ENCODE measurements around the gene MPP2.
"Not testable (repeated sequence)": the region's sequence is repeated elsewhere in the genome, so short reads cannot be mapped to it uniquely, and the experiment has no call there.

The MPP2 gene

DNA sequence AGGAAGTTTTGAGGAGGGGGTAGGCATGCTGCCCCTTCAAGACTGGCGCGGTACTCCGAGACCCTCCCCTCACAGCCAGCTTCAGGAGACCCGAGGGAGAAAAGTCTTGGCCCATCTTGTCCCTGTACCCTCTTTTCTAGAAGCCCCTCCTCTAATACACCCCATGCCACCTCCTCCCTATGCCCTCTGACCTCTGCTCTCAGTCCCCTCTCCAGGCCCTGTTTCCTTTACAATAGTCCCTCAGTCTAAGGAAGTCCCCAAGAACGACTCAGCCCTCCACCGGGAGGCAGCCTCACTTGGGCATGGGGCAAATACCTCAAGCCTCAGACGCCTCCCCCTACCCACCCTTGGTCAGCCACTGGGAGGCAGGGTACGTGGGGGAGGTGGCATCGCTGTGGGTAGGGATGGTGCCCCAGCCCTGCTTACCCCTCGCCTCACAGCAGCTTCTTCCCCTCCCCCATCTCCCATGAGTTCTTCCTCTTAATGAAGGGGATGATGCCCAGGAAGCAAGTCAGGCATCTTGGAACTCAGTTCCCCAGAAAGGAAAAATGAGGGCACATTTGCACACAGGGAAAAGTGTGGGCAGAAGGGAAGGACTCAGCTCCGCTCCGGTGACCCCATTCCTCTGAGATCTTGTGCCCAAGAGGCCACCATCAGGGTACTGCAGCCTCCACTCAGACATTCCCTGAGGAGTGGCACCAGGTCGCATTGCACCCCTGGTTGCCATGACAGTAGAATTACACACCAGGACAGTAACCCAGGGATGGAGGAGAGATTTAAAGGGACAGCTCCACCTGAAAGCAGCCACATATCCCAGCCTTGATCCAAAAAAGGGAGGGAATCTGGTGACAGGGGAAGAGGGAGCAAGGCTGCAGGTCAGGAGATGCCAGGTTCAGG is 6.2 kb downstream of the MPP2 start:
- no peak for DNase-seq

DNA sequence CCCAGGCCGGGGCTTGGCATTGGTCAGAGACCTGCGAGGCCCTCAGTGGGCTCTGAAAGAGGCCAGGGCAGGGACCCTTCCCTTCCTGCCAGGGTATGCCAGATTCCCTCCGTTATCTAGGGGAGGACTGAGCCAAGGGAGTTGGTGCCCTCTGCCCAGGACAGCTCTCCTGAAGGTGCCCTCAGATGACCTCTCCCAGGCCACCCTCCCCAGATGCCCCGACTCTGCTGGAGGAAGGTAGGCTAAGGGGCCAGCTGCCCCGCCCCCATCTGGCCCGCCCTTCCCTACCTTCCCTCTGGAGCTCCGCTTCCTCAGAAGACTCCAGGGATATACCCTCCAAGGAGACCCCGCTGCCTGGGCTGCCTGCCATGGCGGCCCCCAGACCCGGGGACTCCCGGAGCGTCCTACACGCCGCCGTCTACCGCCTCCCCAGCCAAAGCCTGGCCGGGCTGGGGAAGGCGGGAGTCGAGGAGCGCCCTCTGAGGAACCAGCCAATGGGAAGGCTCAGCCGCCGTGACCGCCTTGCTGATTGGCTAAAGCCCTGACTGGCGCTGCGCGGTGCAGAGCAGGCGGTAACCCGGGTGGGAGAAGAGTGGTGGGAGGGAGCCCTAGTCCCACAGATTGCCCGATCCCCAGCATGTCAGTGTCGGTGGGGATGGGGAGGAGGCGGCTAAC is 7.0 kb downstream of the MPP2 start:
- peak; percentile 85 for DNase-seq

DNA sequence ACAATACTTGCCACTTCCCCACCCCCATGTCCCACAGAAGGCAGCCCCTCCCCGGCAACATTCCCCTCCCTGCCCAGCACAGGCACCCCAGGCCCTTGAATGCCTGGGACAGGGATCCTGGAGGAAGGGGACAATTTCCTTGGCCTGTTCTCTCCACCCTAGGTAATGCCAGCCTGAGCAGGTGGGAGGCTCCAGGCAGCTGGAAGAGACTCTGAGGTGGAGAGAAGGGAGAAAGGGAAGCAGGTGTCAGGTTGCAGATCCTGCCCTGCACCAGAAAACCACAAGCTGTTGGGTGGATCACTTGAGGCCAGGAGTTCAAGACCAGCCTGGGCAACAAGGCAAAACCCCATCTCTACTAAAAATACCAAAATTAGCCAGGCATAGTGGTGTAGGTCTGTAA is 8.9 kb downstream of the MPP2 start:
- no peak for DNase-seq

DNA sequence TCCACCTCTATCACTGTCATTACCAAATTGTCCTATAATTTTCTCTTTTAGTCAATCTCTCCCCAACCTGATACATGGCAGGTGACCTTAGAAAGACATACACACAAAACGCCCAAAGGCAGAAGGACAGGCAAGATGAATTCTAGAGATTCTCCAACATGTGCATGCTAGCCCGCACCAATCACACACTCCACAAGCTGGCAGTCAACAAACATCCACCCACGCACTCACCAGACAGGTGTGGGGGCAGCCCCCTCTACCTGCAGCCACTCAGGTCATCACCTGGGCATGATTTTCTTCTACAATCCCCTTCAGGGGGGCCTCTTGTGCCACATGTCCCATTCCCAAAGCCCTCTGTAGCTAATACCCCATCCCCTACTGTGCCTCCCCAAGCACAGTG is 9.5 kb downstream of the MPP2 start:
- no peak for DNase-seq

DNA sequence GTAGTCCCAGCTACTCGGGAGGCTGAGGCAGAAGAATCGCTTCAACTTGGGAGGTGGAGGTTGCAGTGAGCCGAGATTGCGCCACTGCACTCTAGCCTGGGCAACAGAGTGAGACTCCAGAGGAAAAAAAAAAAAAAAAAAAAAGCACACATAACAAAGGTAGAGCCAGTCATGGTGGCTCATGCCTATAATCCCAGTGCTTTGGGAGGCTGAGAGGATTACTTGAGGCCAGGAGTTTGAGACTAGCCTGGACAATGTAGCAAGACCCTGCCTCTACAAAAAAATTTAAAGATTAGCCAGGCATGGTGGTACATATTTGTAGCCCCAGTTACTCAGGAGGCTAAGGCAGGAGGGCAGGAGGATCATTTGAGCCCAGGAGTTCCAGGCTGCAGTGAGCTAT is 12.8 kb downstream of the MPP2 start:
- DNase-seq: not testable (repeated sequence)

DNA sequence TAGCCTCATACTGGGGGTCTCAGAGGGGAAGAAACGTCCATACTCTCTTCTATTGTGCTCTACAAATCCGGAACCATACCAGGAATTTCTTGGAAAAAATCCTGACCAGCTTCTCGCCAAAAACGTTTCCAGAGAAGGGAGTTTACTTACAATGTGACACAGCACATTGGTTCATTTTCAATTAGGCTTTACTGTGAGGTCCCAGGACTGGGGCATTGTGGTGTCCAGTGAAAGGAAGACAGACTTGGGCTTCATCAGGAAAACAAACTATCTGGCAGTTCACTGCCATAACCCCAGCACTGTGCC is 14.7 kb downstream of the MPP2 start:
- DNase-seq: no peak

DNA sequence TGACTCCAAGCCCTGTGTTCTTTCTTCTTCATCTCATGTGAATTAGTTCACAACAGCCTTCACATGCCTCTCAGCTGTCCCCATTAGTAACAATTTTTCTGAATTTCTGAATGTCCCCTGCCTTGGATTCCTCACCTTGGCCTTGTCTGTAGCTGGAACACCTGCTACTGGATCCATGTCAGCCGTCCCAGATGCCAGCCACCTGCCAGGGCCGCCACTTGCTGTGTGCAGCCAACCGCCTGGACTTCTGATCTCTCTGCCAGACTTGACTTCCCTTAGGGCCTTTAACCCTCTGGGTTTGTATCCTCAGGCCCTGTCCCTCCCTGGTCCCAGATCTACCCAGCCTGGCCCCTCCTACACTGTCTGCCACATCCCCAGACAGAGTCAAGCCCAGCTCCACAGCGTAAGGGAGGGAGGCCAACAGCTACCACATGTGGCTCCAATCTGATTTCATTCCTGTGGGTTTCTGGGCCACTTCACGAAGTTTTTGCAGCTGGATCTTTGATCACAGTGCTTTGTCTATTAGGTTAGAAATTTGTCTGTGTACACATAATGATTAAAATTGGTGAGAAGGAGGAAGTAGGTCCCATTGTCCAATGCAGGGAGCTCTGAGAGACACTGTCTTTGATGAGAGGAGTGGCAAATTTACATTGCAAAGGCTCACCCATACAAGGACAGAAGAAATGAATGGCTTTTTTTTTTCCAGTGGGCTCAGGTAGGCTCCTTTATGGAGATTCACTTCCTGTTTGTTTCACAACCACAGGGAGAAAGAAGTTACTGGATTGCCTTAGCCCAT is 15.3 kb downstream of the MPP2 start:
- no peak for DNase-seq

DNA sequence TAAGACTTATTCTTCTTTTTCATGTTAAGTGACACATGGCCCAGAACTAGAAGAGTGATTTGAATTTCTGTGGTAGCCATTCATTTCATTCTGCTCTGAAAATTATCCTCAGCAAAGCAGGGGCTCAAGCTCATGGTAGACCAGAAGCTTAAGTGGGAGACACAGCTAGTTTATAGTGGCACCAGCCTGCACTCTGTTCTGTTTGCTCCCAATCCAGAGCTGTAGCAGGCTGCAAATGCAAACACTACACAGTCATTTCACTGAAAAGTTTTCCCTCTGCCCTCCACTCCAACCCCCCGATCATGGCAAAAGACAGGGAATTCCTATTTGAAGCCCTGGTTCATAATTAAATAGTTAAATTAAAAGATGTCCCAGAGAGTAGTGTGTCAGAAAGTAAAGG is 17.1 kb downstream of the MPP2 start:
- DNase-seq: no peak

DNA sequence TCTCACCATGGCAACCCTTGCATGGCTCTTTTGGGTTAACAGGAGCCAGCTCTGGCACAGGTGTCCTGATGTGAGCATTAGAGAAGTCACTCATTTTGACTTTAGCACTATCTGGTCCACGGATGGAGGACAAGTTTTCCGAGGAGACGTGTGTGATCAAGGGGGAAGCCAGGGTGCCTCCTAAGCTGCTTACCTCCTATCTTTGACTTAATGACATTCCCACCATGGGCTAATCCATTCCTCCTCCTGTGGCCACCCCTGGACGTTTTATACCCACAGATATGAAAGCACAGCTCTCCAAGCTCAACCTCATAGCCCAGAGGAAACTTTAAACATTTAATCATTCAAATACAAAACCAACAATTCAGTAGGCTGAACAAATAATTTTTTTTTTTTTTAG is 18.8 kb downstream of the MPP2 start:
- no peak for DNase-seq

DNA sequence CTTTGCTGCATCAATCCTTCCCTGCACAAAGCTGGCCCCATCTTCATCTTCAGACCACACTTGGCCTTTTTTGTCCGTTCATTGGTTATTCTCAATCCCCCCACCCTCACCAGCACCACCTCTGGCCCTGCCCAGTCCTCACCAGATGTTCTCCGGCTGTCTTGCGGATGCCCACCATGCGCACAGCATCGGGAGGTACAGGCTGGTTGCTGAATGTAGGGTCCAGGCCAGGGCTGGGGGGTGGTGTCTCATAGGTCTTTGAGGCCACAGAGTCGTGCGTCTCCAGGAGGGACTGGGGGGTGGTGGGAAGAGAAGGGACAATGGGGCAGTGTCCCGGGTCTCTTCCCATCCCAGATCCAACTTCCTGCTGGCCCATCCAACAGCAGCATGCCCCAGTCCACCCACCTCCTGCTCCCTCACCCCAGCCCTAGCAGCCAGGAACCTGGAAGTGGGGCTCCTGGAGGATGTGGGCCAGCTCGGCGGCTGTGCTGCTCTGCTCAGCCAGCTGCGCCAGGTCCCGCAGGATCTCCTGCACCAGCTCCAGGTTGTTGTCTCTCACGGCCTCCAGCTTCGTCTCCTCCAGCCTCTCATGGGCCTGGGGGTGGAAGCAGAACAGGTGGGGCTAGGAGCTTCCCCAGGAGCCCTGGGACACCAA is 24.4 kb downstream of the MPP2 start:
- DNase-seq: no peak

DNA sequence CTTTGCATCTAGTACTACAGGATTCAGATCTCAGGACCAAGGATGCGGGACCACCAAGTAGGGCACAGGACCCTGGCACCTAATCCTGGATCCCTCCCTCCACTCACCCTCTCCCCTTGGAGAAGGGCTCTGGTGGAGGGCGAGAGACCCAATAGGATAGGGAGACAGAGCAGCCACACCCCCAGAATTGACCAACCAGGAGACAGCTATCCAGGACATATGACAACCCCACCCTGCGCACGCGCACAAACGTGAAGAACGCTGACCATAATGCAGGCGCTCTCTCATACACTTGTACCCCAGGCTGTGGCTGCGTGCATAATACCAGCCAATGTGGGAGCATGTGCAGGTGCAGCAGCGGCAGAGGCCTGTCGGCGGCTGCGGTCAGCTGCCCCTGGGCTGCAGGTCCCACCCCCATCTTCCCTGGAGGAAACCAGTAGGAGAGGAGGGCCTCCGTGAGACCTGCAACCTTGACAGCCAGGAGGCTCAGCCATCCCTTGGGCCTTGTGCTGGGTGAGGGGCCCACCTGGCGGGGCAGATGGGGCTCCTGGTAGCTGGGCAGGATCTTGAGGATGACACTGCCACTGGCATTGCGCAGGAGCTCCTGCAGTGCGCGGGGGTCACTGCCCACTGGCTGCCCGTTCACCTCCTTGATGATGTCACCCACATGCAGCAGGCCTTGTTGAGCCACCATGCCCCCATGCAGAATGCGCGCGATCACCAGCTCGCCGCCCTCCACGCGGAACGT is 25.4 kb downstream of the MPP2 start:
- no peak for DNase-seq

DNA sequence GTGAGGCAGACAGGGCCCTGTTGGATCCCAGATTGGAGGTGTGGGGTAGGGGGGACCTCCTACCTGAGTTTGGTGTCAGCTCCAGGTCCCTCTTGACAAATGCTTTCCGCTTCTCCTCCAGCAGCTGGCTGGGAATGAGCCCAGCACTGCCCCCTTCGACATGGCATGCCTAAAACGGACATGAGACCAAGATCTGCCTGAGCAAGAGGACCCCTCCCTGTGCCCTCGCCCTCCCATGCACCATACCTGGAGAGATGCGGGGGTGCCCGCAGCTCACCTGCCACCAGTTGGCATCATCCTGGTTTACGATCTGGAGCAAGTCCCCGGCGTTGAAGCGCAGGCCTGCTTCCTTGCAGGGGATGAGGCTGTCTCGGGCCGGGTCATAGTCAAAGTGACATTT is 26.2 kb downstream of the MPP2 start:
- no peak for DNase-seq

DNA sequence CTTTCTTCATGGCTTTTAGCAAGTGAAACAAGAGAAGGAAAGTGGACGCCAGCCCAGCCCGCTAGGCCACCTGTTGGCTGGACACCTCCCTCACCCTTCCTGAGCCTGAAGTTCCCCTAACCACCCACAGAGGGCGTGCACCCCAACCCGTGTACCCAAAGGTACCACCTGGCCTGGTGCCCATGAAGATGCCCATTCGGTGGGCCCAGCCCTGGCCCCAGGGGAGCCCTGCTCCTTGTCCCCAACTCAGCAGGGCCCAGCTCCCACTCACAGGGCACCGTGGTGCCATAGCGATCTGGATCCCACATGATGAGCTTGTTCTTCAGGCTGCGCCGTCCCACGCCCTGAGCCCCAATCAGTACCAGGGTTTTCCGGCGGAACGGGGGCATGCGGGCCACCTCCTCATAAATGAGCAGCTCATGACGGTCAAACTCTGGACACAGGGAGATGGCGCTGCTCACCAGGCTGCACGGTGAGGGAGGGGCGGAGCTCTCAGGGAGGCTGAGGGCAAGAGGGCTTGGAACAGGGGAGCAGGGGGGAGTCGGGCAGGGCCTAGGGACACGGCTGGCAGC is 26.8 kb downstream of the MPP2 start:
- DNase-seq: peak; percentile 52

DNA sequence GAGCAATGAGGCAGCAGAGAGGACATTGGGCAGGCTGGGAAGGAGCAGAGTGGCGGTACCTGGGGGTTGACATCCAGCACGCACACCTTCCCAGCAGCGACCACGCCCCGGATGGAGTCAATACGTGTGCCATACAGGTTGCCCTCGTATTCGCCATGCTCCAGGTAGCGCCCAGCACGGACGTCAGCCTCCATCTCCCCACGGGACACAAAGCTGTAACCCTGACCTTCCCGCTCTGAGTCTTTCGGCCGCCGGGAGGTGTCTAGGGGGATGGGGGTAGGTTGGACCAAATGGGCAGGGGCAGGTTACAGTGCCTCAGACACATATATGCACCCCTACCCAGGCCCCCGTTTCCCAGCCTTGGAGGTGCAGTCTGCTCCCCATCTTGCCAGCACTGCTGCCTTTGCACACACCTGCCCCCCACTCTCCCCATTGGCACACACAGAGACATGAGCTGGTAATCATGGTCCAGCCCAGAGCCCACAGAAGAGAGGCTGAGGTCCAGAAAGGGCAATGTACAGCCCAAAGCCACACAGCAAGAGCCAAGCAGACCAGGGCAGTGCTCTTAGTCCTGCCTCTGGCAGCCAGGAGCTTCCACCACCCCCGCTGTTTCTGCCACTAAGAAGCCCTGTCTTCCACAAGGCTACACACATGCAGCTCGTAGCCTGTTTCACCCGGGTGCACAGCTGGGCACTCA is 27.5 kb downstream of the MPP2 start:
- DNase-seq: no peak

DNA sequence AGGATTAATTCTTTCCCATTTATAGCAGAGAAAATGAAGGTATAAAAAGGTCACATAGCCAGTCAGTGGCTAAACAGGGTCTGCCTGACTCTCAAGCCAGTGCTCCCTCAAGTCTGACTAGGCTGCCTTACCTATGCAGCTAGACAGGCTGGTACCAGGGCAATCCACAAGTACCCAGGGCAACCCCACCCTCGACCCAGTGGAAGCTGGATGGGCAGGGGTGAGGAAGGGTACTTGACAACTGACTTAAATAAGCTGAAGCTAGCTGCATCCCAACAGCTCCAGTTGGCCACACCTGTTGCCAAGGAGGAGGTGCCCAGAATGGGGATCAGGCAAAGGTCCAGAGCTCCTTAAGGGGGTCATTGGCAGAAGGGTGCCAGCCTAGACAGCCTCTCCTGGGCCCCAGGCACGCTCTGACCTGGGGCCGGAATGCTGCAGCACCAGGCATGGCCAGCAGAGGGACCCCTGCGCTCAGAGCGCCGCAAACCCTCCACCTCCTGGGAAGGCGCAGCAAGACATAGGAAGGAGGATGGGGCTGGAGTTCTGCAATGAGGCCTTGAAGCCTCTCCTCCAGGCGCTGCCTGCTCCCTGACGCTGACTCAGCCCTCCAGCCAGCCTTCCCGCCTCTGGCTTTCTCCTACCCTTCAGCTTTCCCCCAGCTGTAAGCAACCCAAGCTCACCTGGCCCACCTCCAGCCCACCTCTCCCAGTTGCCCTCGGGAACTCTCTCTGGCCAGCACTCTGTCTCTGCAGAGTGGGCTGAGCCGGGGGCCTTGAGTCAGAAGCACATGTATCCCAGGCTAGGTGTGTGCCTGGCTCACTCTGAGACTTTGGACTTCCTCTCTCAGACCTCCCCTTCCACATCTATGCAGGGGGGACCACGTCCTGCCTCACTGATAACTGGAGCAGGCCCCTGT is 28.8 kb downstream of the MPP2 start:
- DNase-seq: peak; percentile 76

DNA sequence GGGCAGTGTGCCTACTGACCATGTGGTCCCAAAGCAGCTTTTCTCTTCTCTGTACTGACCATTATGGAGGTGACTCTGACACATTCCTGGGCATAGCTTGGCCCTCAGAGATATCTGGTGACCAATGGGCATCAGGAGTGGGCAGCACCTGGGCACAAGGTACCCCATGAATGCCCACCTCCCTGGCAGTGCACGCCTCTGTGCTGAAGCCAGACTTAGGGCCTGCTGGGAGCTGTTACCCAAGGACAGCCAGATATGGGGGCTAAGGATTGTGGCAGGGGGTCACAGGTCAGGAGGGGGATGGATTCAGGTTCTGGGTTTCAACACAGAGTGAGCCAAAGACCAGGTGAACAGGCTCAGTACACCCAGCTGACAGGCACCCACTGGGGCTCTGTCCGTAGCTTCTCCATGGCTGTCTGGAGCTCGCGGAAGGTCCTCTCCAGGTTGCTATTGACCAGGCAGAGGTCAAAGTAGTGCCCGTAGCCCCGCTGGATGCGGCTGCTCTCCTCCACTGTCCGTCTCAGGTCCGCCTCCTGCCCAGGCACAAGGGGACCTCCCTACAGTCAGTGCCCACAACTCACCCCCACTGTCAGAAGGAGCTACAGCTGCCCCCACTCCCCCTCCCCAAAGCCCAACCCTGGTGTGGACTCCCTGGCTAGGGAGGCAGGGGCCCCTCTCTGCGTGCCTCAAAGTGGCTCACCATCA is 29.7 kb downstream of the MPP2 start:
- DNase-seq: no peak

DNA sequence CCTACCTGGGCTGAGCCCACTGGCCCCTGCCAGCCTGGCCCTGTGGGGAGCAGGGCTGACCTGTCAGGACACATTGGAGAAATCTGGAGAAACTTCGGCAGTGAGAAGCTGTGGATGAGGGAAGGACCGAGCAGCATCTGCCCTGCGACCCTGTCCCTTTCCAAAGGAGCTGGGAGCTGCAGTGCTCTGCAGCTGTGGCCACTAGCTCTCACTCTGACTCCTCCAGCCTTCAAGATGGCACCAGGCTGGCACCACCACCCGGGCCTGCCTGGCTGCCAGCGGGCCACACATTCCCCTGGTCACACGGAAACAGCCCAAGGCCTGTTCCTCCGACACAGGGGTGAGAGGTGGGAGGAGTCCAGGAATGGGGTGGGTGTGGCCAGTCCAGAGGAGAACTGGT is 30.3 kb downstream of the MPP2 start:
- no peak for DNase-seq

DNA sequence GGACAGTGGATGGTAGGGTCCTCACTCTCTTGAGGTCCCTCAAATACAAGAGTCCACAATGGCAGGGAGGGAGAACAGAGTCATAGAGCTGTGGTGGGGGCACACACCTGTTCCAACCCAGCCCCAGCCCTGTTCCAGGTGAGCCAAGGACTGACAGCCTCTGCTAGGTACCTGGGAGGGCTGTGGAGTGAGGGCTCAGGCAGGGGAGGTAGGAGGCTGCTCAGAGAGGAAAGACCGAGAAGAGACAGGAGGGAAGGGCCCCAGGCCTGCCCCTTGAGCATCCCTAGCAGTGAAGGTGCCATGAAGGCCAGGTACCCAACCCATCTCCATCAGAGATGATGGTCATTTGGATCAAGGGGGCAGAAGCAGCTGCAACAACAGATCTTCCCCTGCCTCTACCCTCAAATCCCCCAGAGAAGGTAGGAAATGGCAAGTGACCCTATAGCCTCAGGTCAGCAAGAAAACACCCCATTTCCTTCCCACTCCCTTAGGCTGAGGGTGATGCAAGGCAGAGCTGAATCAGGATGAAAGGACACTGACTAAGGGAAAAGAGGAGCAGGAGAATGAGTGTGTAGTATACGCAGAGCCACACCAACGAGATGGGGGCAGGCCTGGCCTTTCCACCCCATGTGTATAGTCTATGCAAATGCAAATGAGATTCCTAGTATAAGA is 31.7 kb downstream of the MPP2 start:
- no peak for DNase-seq

DNA sequence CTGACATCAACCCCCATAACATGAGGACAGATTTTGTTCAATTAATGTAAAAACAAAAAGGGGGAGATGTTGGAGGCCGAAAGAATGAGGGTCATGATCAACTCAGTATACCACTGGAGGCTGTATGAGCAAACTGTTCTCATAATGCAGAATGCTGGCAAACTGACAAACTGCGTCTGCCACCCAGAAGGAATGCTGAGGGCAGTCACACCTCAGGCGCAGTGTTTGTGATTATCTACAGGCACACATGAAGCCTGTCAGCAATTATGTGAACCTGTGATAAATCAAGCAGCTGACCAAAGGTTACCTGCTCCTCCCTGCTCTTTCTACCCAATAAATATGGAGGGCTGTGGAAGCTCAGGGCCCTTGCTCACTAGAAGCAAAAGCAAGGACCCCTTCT is 33.0 kb downstream of the MPP2 start:
- DNase-seq: no peak

Measured in CD4-positive, alpha-beta T cell treated with Interleukin-17A for 4 hours (primary cell).